ENCODE results near the gene PLCB3. TPM values are rescaled to one million over a fixed set of nuclear protein-coding genes. Genes with fewer than 3 reads are reported as not detected.
A peak's percentile ranks its signal among the peaks of the same experiment; 100 is the strongest.

PLCB3 gene
- total RNA-seq, 1 donor from 2014 or later: 8.1 TPM

GRCh38 chr11:64247729-64248531, 3.4 kb upstream of the PLCB3 start:
- Mint-ChIP-seq H3K4me1 (peaks cover 39% of the 10 kb centered on the region), H3K27me3 (no peaks in the 10 kb centered on the region), H3K9me3 (no peaks in the 10 kb centered on the region), H3K36me3 (ENCODE audit: low read depth) (peaks cover 19% of the 10 kb centered on the region), H3K4me3 (peak overlapping the region; percentile 74), H3K27ac (peak overlapping the region; percentile 30)
- intact Hi-C loops (cut with micrococcal nuclease): loop anchor here (10.0 kb wide), 1 partner anchor 527 kb away; the partner anchor contains the start of gene SF1
- CTCF ChIA-PET: interaction anchor here (6.2 kb wide), 1 partner anchor 42 kb away, joined by 37 read pairs; the partner anchor contains the start of gene FERMT3
- DNase-seq: no peak
- POLR2A ChIA-PET: interaction anchor here (0.8 to 8.7 kb wide), 5 partner anchors 18 to 42 kb away, joined by 3 to 127 read pairs (median 19); partner anchors contain the start of genes BAD, DNAJC4, FERMT3 and NUDT22
- TF ChIP-seq CTCF (IDR thresholded peaks at IDR 0.05): no peak
- no peak for ATAC-seq (ENCODE audit: low read depth)

- Mint-ChIP-seq H3K9me3 (no peaks in the 10 kb centered on the region), H3K27me3 (no peaks in the 10 kb centered on the region), H3K4me1 (peaks cover 32% of the 10 kb centered on the region), H3K4me3 (peak overlapping the region; percentile 11), H3K27ac (peak overlapping the region; percentile 30), H3K36me3 (ENCODE audit: low read depth) (peaks cover 13% of the 10 kb centered on the region)
- intact Hi-C loops (cut with micrococcal nuclease): loop anchor here (10.0 kb wide), 1 partner anchor 526 kb away; the partner anchor contains the start of gene SF1
- ATAC-seq (ENCODE audit: low read depth) (no peak), DNase-seq (no peak)
- ChIA-PET CTCF (interaction anchor here (1.9 kb wide), 1 partner anchor 44 kb away, joined by 14 read pairs; no protein-coding TSS in a partner anchor), POLR2A (interaction anchor here (1.4 kb wide), 1 partner anchor 9 kb away, joined by 3 read pairs; no protein-coding TSS in a partner anchor)
- TF ChIP-seq CTCF (IDR thresholded peaks at IDR 0.05): no peak
Measured at GRCh38 chr11:64248578-64248977, 2.8 kb upstream of the PLCB3 start.

GRCh38 chr11:64249038-64249437, 2.3 kb upstream of the PLCB3 start:
- no peak for TF ChIP-seq CTCF (IDR thresholded peaks at IDR 0.05)
- no peak for ATAC-seq (ENCODE audit: low read depth)
- no peaks in the 10 kb centered on the region for H3K27me3 Mint-ChIP-seq
- peaks cover 29% of the 10 kb centered on the region for H3K4me1 Mint-ChIP-seq
- POLR2A ChIA-PET: interaction anchor here (1.4 to 2.6 kb wide), 3 partner anchors 8 to 62 kb away, joined by 3 to 14 read pairs (median 9); partner anchors contain the start of genes FKBP2 and STIP1
- peak overlapping the region; percentile 32 for H3K4me3 Mint-ChIP-seq
- peaks cover 9% of the 10 kb centered on the region for H3K36me3 Mint-ChIP-seq (ENCODE audit: low read depth)
- no peaks in the 10 kb centered on the region for H3K9me3 Mint-ChIP-seq
- H3K27ac Mint-ChIP-seq: no peak overlapping the region
- CTCF ChIA-PET: interaction anchor here (0.9 to 2.1 kb wide), 6 partner anchors 8 to 52 kb away, joined by 3 to 14 read pairs (median 6); partner anchors contain the start of genes FERMT3 and FKBP2
- no peak for DNase-seq
- intact Hi-C loops (cut with micrococcal nuclease): loop anchor here (10.0 kb wide), 1 partner anchor 526 kb away; the partner anchor contains the start of gene SF1

GRCh38 chr11:64249563-64250414, 1.5 kb upstream of the PLCB3 start:
- no peak for TF ChIP-seq CTCF (IDR thresholded peaks at IDR 0.05)
- Mint-ChIP-seq H3K4me1 (peaks cover 27% of the 10 kb centered on the region), H3K4me3 (no peak overlapping the region), H3K27ac (no peak overlapping the region), H3K36me3 (ENCODE audit: low read depth) (peaks cover 6% of the 10 kb centered on the region), H3K9me3 (no peaks in the 10 kb centered on the region), H3K27me3 (no peaks in the 10 kb centered on the region)
- intact Hi-C loops (cut with micrococcal nuclease): loop anchor here (10.0 kb wide), 1 partner anchor 525 kb away; the partner anchor contains the start of gene SF1
- DNase-seq (no peak), ATAC-seq (ENCODE audit: low read depth) (no peak)
- ChIA-PET POLR2A (interaction anchor here (1.0 to 2.8 kb wide), 11 partner anchors 9 to 63 kb away, joined by 3 to 15 read pairs (median 5); partner anchors contain the start of genes DNAJC4, ESRRA, FKBP2 and STIP1), CTCF (interaction anchor here (0.9 to 2.9 kb wide), 9 partner anchors 9 to 105 kb away, joined by 3 to 14 read pairs (median 6); partner anchors contain the start of genes ESRRA, FERMT3 and FKBP2)
